GM12878 (cell line): ENCODE results near the gene PKLR. TPM values are rescaled to one million over a fixed set of nuclear protein-coding genes. Genes with fewer than 3 reads are reported as not detected.
A peak's percentile ranks its signal among the peaks of the same experiment; 100 is the strongest.

ENCODE experiments used
- BRCA1 ChIP-seq: IDR thresholded peaks from 2 replicates; pipeline ENCODE4 v1.6.1; 2011; ENCODE audit warnings: low read depth, low read length, improper control_type of control experiment
- CHD4 ChIP-seq: fragments of 200-600 bp; sonication (generic); IDR thresholded peaks from 2 replicates; pipeline ENCODE4 v1.6.1; 2016; ENCODE audit warnings: mild to moderate bottlenecking
- EP300 ChIP-seq, 2 experiments: fragments of 150-350 bp in 1 of 2; IDR thresholded peaks; 2 replicates each; pipeline ENCODE4 v1.6.1; 2011 to 2012; ENCODE audit warnings: low read depth in 2 of 2, low read length in 2 of 2, borderline replicate concordance in 1 of 2, improper control_type of control experiment in 1 of 2, inconsistent platforms in 1 of 2; ENCODE audit not compliant: control insufficient read depth in 1 of 2
- FOS ChIP-seq: IDR thresholded peaks from 3 replicates; pipeline ENCODE4 v1.6.1; 2011; ENCODE audit warnings: borderline replicate concordance; ENCODE audit not compliant: insufficient read length; ENCODE audit errors: extremely low read depth
- IKZF2 ChIP-seq, 2 experiments: fragments of 450-650 bp; IDR thresholded peaks; 2 replicates each; pipeline ENCODE4 v1.6.1; 2017; ENCODE audit warnings: mild to moderate bottlenecking in 2 of 2, moderate library complexity in 2 of 2
- NFXL1 ChIP-seq: fragments of 450-650 bp; IDR thresholded peaks from 2 replicates; pipeline ENCODE4 v1.6.1; 2017; ENCODE audit warnings: antibody characterized with exemption, mild to moderate bottlenecking, borderline replicate concordance
- NR2C1 ChIP-seq: fragments of 450-650 bp; IDR thresholded peaks from 2 replicates; pipeline ENCODE4 v1.6.1; 2017; ENCODE audit warnings: antibody characterized with exemption, mild to moderate bottlenecking, moderate library complexity
- PAX5 ChIP-seq: IDR thresholded peaks from 2 replicates; pipeline ENCODE4 v1.6.1; 2011; ENCODE audit warnings: low read depth, low read length, borderline replicate concordance
- POLR2A ChIP-seq: IDR thresholded peaks from 2 replicates; pipeline ENCODE4 v1.6.1; 2011; ENCODE audit warnings: low read depth, mild to moderate bottlenecking, low read length
- SUPT20H ChIP-seq: IDR thresholded peaks from 2 replicates; pipeline ENCODE4 v1.6.1; 2011; ENCODE audit warnings: low read depth, mild to moderate bottlenecking, low read length, moderate library complexity, borderline replicate concordance; ENCODE audit not compliant: control insufficient read depth
- polyA plus RNA-seq, 11 experiments: library from polyadenylated mRNA; depleted of rRNA in 4 of 11; unstranded in 6 of 11; stranded (reverse) in 5 of 11; fragments of >200 nt; fragmentation: Nextera tagmentation in 4 of 11; fragmentation: Illumina TruSeq in 1 of 11; extraction: Ambion mirVana in 4 of 11; extraction: Trizol in 1 of 11; gene quantifications; 1 replicate in 1 of 11; 2 replicates in 10 of 11; pipeline versions ENCODE4 v1.2.1 to v1.2.3, GENCODE V29; 2011 to 2016; ENCODE audit warnings: inconsistent platforms in 2 of 11, missing spikeins in 2 of 11, low read depth in 1 of 11
- total RNA-seq, 4 experiments: library from RNA; depleted of rRNA in 3 of 4; stranded (reverse); fragments of >200 nt in 3 of 4; fragmentation: Illumina TruSeq in 1 of 4; extraction: Trizol in 1 of 4; gene quantifications; 2 replicates each; pipeline versions ENCODE4 v1.2.1 to v1.2.3, GENCODE V29; 2013 to 2021
- TF ChIP-seq, protein P1 (sequence below): fragments of 150-350 bp; IDR thresholded peaks from 2 replicates; pipeline ENCODE4 v1.6.1; 2016; ENCODE audit warnings: low read depth, low read length
- TF ChIP-seq, protein P2 (sequence below): fragments of 450-650 bp; IDR thresholded peaks from 2 replicates; pipeline ENCODE4 v1.6.1; 2016; ENCODE audit warnings: mild to moderate bottlenecking, moderate library complexity, borderline replicate concordance
- TF ChIP-seq, protein P3 (sequence below): IDR thresholded peaks from 2 replicates; pipeline ENCODE4 v1.6.1; 2011; ENCODE audit warnings: low read depth, low read length, improper control_type of control experiment, borderline replicate concordance
- TF ChIP-seq, protein P4 (sequence below): fragments of 450-650 bp; IDR thresholded peaks from 2 replicates; pipeline ENCODE4 v1.6.1; 2018; ENCODE audit warnings: mild to moderate bottlenecking, low read depth, moderate library complexity; ENCODE audit not compliant: partially characterized antibody
- TF ChIP-seq, protein P5 (sequence below): fragments of 150-350 bp; IDR thresholded peaks from 2 replicates; pipeline ENCODE4 v1.6.1; 2014; ENCODE audit warnings: mild to moderate bottlenecking, low read depth, low read length

PKLR gene
- total and polyA plus RNA-seq, 10 of the 15 experiments (the other 5 are each of a cell fraction or from before 2014, with no cell fraction given) = 0.04 to 0.15 (median 0.08) TPM; not detected in 7

DNA sequence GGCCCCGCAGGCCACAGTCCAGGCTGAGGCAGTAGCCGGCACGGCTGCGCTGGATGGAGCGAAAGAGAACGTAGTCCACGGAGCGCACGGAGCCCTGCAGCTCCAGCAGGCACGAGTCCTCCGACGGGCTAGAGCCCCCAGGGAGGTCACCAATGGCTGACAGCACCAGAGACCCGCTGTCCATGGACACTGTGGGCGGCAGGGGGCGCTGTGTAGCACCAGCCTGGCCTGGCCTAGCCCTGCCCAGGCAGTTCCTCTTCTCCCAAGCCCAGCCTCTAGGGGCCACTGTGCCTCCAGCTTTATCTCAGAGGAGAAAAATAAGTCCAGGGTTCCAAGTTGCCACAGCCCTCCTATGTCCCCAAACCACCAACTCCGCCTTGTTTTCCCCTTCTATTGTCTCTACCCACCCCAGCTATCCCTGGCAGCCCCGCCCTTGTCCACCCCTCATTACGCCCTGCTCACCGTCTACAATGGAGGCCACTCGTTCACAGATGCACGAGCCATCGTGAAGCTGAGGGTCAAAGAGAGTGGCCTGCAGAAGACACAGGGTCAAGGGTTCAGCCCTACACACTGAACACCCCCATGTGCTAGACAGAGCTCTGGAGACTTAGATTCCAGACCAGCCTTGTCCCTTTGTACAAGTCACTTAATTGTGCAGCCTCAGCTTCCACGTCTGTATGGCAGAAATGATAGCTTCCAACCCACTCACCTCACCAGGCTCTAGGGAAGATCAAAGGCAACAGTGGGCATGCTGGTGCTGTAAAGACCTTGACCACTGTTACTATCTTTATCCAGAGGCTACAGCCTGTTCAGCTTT, 50.4 kb downstream of the PKLR start (continued):
- TF ChIP-seq, protein P1, sequence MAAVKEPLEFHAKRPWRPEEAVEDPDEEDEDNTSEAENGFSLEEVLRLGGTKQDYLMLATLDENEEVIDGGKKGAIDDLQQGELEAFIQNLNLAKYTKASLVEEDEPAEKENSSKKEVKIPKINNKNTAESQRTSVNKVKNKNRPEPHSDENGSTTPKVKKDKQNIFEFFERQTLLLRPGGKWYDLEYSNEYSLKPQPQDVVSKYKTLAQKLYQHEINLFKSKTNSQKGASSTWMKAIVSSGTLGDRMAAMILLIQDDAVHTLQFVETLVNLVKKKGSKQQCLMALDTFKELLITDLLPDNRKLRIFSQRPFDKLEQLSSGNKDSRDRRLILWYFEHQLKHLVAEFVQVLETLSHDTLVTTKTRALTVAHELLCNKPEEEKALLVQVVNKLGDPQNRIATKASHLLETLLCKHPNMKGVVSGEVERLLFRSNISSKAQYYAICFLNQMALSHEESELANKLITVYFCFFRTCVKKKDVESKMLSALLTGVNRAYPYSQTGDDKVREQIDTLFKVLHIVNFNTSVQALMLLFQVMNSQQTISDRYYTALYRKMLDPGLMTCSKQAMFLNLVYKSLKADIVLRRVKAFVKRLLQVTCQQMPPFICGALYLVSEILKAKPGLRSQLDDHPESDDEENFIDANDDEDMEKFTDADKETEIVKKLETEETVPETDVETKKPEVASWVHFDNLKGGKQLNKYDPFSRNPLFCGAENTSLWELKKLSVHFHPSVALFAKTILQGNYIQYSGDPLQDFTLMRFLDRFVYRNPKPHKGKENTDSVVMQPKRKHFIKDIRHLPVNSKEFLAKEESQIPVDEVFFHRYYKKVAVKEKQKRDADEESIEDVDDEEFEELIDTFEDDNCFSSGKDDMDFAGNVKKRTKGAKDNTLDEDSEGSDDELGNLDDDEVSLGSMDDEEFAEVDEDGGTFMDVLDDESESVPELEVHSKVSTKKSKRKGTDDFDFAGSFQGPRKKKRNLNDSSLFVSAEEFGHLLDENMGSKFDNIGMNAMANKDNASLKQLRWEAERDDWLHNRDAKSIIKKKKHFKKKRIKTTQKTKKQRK = no peak
- TF ChIP-seq PAX5 = peak; percentile 27; the same call in 1 of the 2 replicates
- TF ChIP-seq, protein P2, sequence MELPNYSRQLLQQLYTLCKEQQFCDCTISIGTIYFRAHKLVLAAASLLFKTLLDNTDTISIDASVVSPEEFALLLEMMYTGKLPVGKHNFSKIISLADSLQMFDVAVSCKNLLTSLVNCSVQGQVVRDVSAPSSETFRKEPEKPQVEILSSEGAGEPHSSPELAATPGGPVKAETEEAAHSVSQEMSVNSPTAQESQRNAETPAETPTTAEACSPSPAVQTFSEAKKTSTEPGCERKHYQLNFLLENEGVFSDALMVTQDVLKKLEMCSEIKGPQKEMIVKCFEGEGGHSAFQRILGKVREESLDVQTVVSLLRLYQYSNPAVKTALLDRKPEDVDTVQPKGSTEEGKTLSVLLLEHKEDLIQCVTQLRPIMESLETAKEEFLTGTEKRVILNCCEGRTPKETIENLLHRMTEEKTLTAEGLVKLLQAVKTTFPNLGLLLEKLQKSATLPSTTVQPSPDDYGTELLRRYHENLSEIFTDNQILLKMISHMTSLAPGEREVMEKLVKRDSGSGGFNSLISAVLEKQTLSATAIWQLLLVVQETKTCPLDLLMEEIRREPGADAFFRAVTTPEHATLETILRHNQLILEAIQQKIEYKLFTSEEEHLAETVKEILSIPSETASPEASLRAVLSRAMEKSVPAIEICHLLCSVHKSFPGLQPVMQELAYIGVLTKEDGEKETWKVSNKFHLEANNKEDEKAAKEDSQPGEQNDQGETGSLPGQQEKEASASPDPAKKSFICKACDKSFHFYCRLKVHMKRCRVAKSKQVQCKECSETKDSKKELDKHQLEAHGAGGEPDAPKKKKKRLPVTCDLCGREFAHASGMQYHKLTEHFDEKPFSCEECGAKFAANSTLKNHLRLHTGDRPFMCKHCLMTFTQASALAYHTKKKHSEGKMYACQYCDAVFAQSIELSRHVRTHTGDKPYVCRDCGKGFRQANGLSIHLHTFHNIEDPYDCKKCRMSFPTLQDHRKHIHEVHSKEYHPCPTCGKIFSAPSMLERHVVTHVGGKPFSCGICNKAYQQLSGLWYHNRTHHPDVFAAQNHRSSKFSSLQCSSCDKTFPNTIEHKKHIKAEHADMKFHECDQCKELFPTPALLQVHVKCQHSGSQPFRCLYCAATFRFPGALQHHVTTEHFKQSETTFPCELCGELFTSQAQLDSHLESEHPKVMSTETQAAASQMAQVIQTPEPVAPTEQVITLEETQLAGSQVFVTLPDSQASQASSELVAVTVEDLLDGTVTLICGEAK = no peak
- TF ChIP-seq, protein P3, sequence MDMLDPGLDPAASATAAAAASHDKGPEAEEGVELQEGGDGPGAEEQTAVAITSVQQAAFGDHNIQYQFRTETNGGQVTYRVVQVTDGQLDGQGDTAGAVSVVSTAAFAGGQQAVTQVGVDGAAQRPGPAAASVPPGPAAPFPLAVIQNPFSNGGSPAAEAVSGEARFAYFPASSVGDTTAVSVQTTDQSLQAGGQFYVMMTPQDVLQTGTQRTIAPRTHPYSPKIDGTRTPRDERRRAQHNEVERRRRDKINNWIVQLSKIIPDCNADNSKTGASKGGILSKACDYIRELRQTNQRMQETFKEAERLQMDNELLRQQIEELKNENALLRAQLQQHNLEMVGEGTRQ = no peak
- no peak for TF ChIP-seq EP300 (IDR thresholded peaks at IDR 0.05; ENCODE audit: borderline replicate concordance in 1 of 2, control insufficient read depth in 1 of 2, low read depth in 2 of 2, low read length in 2 of 2)
- TF ChIP-seq, protein P4, sequence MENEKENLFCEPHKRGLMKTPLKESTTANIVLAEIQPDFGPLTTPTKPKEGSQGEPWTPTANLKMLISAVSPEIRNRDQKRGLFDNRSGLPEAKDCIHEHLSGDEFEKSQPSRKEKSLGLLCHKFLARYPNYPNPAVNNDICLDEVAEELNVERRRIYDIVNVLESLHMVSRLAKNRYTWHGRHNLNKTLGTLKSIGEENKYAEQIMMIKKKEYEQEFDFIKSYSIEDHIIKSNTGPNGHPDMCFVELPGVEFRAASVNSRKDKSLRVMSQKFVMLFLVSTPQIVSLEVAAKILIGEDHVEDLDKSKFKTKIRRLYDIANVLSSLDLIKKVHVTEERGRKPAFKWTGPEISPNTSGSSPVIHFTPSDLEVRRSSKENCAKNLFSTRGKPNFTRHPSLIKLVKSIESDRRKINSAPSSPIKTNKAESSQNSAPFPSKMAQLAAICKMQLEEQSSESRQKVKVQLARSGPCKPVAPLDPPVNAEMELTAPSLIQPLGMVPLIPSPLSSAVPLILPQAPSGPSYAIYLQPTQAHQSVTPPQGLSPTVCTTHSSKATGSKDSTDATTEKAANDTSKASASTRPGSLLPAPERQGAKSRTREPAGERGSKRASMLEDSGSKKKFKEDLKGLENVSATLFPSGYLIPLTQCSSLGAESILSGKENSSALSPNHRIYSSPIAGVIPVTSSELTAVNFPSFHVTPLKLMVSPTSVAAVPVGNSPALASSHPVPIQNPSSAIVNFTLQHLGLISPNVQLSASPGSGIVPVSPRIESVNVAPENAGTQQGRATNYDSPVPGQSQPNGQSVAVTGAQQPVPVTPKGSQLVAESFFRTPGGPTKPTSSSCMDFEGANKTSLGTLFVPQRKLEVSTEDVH = no peak
- TF ChIP-seq SUPT20H = no peak
- TF ChIP-seq NFXL1 = no peak
- no peak for TF ChIP-seq CHD4
- no peak for TF ChIP-seq BRCA1
- peak; percentile 65 for TF ChIP-seq POLR2A
- 0 out of 4 replicates have a peak, but pooled peaks of 1 of the 2 experiments have one; percentile 30 for TF ChIP-seq IKZF2 (IDR thresholded peaks at IDR 0.05)
- TF ChIP-seq FOS = no peak
- no peak for TF ChIP-seq NR2C1
- TF ChIP-seq, protein P5, sequence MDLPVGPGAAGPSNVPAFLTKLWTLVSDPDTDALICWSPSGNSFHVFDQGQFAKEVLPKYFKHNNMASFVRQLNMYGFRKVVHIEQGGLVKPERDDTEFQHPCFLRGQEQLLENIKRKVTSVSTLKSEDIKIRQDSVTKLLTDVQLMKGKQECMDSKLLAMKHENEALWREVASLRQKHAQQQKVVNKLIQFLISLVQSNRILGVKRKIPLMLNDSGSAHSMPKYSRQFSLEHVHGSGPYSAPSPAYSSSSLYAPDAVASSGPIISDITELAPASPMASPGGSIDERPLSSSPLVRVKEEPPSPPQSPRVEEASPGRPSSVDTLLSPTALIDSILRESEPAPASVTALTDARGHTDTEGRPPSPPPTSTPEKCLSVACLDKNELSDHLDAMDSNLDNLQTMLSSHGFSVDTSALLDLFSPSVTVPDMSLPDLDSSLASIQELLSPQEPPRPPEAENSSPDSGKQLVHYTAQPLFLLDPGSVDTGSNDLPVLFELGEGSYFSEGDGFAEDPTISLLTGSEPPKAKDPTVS = no peak
